PC-3 (cell line): Measurements from ENCODE around the gene CCSER1. TPM values are rescaled to one million over a fixed set of nuclear protein-coding genes. Genes with fewer than 3 reads are reported as not detected.

Experiments
- ATAC-seq: fragments of 200-7000 bp; cut with Tn5 transposase; 2 replicates; pipeline ENCODE4 v1.9.1; 2020; ENCODE audit warnings: mild to moderate bottlenecking, moderate library complexity
- BruUV-seq: library from RNA; stranded (reverse); fragments of 400-500 nt; replicated peaks from 2 replicates; lab custom pipeline; 2021; lab: Mats Ljungman, UMichigan
- CTCF ChIA-PET: fragments of 300-600 bp; sonication (Branson Sonifier 250); formaldehyde crosslinking; loops from one replicate; lab custom pipeline; 2022; ENCODE audit warnings: antibody characterized with exemption; lab: Charles Lee
- POLR2A ChIA-PET: fragments of 300-600 bp; sonication (Branson Sonifier 250); formaldehyde crosslinking; loops from one replicate; lab custom pipeline; 2022; ENCODE audit warnings: antibody characterized with exemption; ENCODE audit not compliant: unreplicated experiment; lab: Charles Lee
- DNase-seq: peaks from one replicate; pipeline ENCODE4 v3.0.0-alpha.2; 2015
- H2AFZ ChIP-seq: fragments of 300-600 bp; sonication (generic); 2 replicates; pipeline ENCODE4 v1.6.0; 2016; ENCODE audit warnings: antibody characterized with exemption, low read length
- H3F3A ChIP-seq: fragments of 300-600 bp; sonication (generic); one replicate; pipeline ENCODE4 v1.6.0; 2017; ENCODE audit warnings: antibody characterized with exemption, low read length, control low read depth, mild to moderate bottlenecking; ENCODE audit not compliant: unreplicated experiment
- H3K27ac ChIP-seq: fragments of 300-600 bp; sonication (generic); 2 replicates; pipeline ENCODE4 v1.5.1; 2016; ENCODE audit warnings: mild to moderate bottlenecking, low read length
- H3K27me3 ChIP-seq: fragments of 300-600 bp; sonication (generic); 2 replicates; pipeline ENCODE4 v1.6.1; 2016; ENCODE audit warnings: low read length, mixed read lengths
- H3K36me3 ChIP-seq: fragments of 300-600 bp; sonication (generic); 2 replicates; pipeline ENCODE4 v1.6.1; 2016; ENCODE audit warnings: low read depth, mixed run types, low read length, mixed read lengths
- H3K4me1 ChIP-seq: fragments of 300-600 bp; sonication (generic); 2 replicates; pipeline ENCODE4 v1.5.1; 2016; ENCODE audit warnings: low read length; ENCODE audit not compliant: insufficient read depth
- H3K4me2 ChIP-seq: fragments of 300-600 bp; sonication (generic); 2 replicates; pipeline ENCODE4 v1.6.0; 2016; ENCODE audit warnings: low read length
- H3K4me3 ChIP-seq: fragments of 300-600 bp; sonication (generic); 2 replicates; pipeline ENCODE4 v1.5.1; 2016; ENCODE audit warnings: mild to moderate bottlenecking, low read length, mixed read lengths
- H3K79me2 ChIP-seq: fragments of 300-600 bp; sonication (generic); 2 replicates; pipeline ENCODE4 v1.6.1; 2017; ENCODE audit warnings: low read length, mixed read lengths
- H3K9ac ChIP-seq: fragments of 300-600 bp; sonication (generic); 2 replicates; pipeline ENCODE4 v1.6.0; 2016; ENCODE audit warnings: mild to moderate bottlenecking, low read length
- H3K9me2 ChIP-seq: fragments of 300-600 bp; sonication (generic); replicated peaks from 2 replicates; pipeline ENCODE4 v1.6.1; 2016; ENCODE audit warnings: mixed run types, low read length, mixed read lengths
- H3K9me3 ChIP-seq: fragments of 300-600 bp; sonication (generic); 2 replicates; pipeline ENCODE4 v1.6.1; 2016; ENCODE audit warnings: low read length, mixed read lengths
- H4K20me1 ChIP-seq: fragments of 300-600 bp; sonication (generic); 2 replicates; pipeline ENCODE4 v1.6.1; 2016; ENCODE audit warnings: low read length, mixed read lengths
- CTCF ChIP-seq: fragments of 300-600 bp; sonication (generic); conservative IDR thresholded peaks from 2 replicates; pipeline ENCODE4 v1.5.1; 2017; ENCODE audit warnings: antibody characterized with exemption, low read depth, mild to moderate bottlenecking, low read length
- EZH2 ChIP-seq: fragments of 300-600 bp; sonication (generic); IDR thresholded peaks from one replicate; pipeline ENCODE4 v1.6.1; 2017; ENCODE audit warnings: antibody characterized with exemption, mild to moderate bottlenecking, low read length; ENCODE audit not compliant: unreplicated experiment
- EZH2phosphoT487 ChIP-seq: fragments of 300-600 bp; sonication (generic); IDR thresholded peaks from 2 replicates; pipeline ENCODE4 v1.6.1; 2018; ENCODE audit warnings: mild to moderate bottlenecking, antibody characterized with exemption, low read length, borderline replicate concordance
- intact Hi-C: fragments of 100-400 bp; cut with micrococcal nuclease; formaldehyde crosslinking; loops from 2 replicates; pipeline ENCODE4 v1.9.0; 2023
- total RNA-seq: library from RNA; depleted of rRNA; stranded (reverse); fragments of >200 nt; gene quantifications from 2 replicates; pipeline ENCODE4 v1.2.3, GENCODE V29; 2014

CCSER1 gene
- total RNA-seq, 1 experiment from 2014 or later = 6.0 TPM

- Histone ChIP-seq H3K4me2 (no peak overlapping the region), H3K36me3 (no peaks in the 10 kb centered on the region), H3K4me1 (peaks cover 3% of the 10 kb centered on the region; the same call in 1 of the 2 replicates), H3K27me3 (no peaks in the 10 kb centered on the region), H3F3A (no peaks in the 10 kb centered on the region), H3K9ac (no peak overlapping the region), H3K27ac (no peak overlapping the region), H4K20me1 (no peaks in the 10 kb centered on the region), H3K4me3 (no peak overlapping the region), H3K9me2 (no peaks in the 10 kb centered on the region), H2AFZ (no peak overlapping the region), H3K9me3 (no peaks in the 10 kb centered on the region), H3K79me2 (no peaks in the 10 kb centered on the region)
- ATAC-seq (no peak), DNase-seq (no peak)
- TF ChIP-seq EZH2phosphoT487 (no peak), EZH2 (no peak), CTCF (no peak)
- CTCF ChIA-PET = no interaction called here
- POLR2A ChIA-PET = no interaction called here
- no TSS peak for BruUV-seq
- intact Hi-C loops = no loop called here
Observed at GRCh38 chr4:91057871-91058270, 930.7 kb downstream of the CCSER1 start.

- Histone ChIP-seq H3F3A (no peaks in the 10 kb centered on the region), H3K79me2 (no peaks in the 10 kb centered on the region), H4K20me1 (no peaks in the 10 kb centered on the region), H3K9me2 (no peaks in the 10 kb centered on the region), H3K4me3 (no peak overlapping the region), H3K27me3 (no peaks in the 10 kb centered on the region), H3K36me3 (no peaks in the 10 kb centered on the region), H3K27ac (no peak overlapping the region), H3K9me3 (no peaks in the 10 kb centered on the region), H3K4me2 (no peak overlapping the region), H3K4me1 (peaks cover 3% of the 10 kb centered on the region; the same call in 1 of the 2 replicates), H3K9ac (no peak overlapping the region), H2AFZ (no peak overlapping the region)
- DNase-seq = peak; percentile 75
- ChIA-PET POLR2A (no interaction called here), CTCF (no interaction called here)
- TF ChIP-seq CTCF = no peak
- TF ChIP-seq EZH2phosphoT487 = no peak
- no peak for TF ChIP-seq EZH2
- no TSS peak for BruUV-seq
- intact Hi-C loops = no loop called here
- ATAC-seq = no peak
Observed at GRCh38 chr4:91058345-91058744, 931.2 kb downstream of the CCSER1 start.

- TF ChIP-seq CTCF (no peak), EZH2phosphoT487 (no peak), EZH2 (no peak)
- no peak overlapping the region for H3K4me3 ChIP-seq
- BruUV-seq = no TSS peak
- no peak overlapping the region for H3K27ac ChIP-seq
- ChIA-PET POLR2A (no interaction called here), CTCF (no interaction called here)
- no peak overlapping the region for H3K9ac ChIP-seq
- H3K9me2 ChIP-seq = no peaks in the 10 kb centered on the region
- no peaks in the 10 kb centered on the region for H4K20me1 ChIP-seq
- H3K4me1 ChIP-seq = no peaks in the 10 kb centered on the region; the same call in 1 of the 2 replicates
- H3K4me2 ChIP-seq = no peak overlapping the region
- DNase-seq = peak; percentile 7
- no peaks in the 10 kb centered on the region for H3K9me3 ChIP-seq
- H3K27me3 ChIP-seq = no peaks in the 10 kb centered on the region
- no peaks in the 10 kb centered on the region for H3K79me2 ChIP-seq
- no peak overlapping the region for H2AFZ ChIP-seq
- intact Hi-C loops = no loop called here
- no peak for ATAC-seq
- no peaks in the 10 kb centered on the region for H3K36me3 ChIP-seq
- H3F3A ChIP-seq = no peaks in the 10 kb centered on the region
Observed at GRCh38 chr4:91064157-91064853, 937.1 kb downstream of the CCSER1 start.
